HK-2 (cell line): Measurements from ENCODE around the gene TMEM179.
"Not testable (repeated sequence)": the region's sequence is repeated elsewhere in the genome, so short reads cannot be mapped to it uniquely, and the experiment has no call there.

Experiments
- DNase-seq: peaks from one replicate; pipeline ENCODE4 v3.0.0-alpha.2; 2018; ENCODE audit not compliant: unreplicated experiment

The TMEM179 gene

DNA sequence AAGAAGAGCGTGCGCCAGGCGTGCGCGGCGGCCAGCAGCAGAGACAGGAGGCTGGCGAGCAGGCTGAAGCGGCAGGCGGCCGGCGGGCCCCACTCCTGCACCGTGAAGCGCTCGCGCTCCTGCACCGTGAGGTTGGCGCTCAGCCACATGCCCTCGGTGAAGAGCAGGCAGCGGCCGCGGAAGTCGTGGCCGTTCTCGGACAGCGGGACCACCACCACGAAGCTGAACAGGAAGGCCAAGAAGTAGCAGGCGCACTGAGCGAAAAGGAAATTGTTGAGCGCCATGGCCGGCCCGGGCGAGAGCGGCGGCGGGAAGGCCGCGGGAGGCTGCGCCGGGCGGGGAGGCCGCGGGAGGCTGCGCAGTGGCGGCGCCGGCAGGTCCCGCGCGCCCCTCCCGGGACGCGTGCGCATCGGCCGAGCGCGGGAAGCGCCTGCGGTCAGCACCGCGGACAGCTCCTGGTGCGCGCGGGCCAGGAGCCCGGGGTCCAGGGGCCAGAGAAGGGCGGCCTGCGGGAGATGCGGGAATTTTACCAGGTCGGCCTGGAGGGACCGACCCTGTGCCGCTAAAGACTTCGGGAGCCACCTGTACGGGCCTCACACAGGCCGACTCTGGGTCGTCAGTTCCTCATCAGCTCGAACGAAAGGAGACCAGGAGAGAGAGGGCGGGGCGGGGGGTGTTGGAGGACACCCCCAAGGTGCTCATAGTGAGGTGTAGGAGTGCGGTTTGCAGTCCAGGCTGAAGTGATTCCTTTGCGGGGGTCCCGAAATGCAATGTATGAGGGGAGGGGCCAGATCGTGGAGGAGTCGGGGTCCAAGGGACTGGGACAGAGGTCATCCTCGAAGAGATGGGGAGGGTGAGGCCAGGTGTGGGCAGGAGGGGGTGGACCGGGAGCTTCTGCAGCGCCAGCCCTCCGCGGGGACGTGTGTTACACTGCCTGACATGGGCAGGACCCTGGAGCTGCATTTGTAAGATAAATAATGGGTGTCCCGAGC, at the start of gene TMEM179:
Gene TMEM179, minus strand, starts transcription at position 315 of the 992 bp plus-strand sequence. Its CDS starts 31 bp downstream, at position 284.
- DNase-seq = no peak

DNA sequence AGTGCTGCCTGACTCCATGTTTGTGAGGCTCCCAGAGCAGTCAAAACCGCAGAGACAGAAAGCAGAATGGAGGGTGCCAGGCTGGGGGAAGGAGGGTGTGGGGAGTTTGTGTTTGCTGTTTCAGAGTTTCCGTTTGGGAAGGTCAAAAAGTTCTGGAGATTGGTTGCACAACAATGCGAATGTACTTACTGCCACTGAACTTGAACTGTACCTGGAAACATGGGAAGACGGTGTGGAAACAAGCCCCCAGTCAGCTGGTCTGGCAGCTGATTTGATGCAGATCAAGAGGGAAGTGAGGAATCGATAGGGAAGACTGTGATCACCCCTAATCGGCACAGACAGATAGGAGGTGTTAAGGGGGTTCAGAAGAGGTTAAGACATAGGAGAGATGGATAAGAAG, 49.5 kb upstream of the TMEM179 start:
- no peak for DNase-seq

DNA sequence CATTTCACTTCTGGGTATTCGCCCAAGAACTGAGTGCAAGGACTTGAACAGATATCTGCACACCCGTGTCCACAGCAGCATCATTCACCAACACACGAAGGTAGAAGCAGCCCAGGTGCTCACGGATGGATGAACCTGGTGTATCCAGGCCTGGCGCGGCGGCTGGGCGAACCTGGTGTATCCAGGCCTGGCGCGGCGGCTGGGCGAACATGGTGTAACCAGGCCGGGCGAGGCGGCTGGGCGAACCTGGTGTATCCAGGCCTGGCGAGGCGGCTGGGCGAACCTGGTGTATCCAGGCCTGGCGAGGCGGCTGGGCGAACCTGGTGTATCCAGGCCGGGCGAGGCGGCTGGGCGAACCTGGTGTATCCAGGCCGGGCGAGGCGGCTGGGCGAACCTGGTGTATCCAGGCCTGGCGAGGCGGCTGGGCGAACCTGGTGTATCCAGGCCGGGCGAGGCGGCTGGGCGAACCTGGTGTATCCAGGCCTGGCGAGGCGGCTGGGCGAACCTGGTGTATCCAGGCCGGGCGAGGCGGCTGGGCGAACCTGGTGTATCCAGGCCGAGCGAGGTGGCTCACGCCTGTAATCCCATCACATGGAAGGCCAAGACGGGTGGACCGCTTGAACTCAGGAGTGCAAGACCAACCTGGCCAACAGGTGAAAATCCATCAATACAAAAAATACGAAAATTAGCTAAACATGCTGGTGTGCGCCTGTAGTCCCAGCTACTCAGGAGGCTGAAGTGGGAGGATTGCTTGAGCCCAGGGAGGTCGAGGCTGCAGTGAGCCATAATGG, 48.8 kb upstream of the TMEM179 start:
- DNase-seq = not testable (repeated sequence)

DNA sequence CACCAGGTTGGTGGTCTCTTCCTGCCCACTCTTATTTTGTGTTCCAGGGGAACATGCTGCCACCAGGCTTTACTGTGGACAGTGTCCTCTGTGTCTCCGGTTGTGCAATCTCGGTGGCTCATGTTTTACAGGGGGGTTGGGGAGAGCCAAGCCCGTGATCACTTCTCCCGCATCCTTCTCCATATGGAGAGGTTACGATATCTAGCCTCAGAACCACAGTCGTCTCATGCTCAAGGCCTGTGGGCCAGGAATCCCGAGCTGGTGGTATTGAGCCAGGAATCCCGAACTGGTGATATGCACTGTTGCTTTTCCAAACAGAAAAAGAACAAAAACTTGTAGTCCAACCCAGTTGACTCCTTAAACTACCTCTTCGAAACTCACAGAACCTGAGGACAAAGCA, 47.8 kb upstream of the TMEM179 start:
- no peak for DNase-seq

DNA sequence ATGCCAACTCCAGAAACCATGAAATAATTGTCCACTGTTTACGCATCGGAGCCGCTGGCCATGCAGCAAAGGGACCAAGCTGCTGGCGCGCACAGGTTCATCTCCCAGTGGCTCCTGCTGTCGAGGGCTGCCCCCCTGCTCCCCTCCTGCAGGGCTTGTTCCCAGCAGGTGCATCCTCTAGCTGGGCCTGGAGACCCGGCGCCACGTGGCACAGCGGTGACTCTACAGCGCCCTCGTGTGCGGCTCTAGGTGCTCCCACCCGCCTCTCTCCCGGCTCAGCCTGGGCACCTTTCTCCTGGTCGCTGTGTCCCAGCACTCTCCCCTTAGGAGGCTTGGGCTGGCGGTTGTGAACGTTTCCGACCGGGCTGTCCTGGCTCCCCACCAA, 47.3 kb upstream of the TMEM179 start:
- DNase-seq = no peak

DNA sequence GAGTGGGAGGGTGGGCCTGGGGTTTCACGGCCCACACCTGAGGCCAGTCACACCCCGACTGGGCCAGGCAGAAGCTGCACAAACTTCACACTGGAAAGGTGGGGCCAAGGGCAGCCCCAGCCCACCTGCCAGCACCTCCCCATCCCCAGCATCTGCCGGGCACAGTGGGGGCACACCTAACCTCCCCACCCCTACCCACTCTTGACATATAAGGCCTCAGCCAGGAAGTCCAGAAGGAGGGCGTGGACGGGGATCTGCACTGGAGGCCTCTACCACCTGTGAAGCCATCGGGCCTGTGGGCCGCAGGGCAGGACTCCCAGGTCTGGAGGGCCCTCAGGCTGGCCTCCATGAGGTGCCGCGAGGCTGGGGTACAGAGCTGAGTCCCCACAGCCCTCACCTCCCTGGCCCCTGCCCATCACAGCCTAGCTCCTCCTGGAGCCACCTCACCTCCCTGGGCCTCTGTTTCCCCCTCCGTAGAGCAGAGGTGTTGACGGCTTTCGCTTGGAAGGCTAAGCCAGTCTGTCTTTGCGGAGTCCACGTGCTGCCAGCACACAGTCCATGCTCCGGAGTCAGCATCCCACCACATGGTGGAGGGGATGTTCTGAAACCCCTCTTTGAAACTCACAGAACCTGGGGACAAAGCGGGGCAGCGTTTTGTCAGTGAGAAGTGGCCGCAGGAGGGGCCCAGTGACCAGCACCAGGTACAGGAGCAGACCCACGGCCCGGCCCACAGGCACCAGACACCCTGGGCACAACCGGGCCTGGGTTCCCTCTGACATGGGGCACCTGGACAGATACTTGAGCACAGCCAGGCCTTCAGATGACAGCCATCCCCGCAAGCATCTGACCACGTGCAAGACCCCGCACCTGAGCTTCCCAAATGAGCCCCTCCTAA, 46.7 kb upstream of the TMEM179 start:
- no peak for DNase-seq

DNA sequence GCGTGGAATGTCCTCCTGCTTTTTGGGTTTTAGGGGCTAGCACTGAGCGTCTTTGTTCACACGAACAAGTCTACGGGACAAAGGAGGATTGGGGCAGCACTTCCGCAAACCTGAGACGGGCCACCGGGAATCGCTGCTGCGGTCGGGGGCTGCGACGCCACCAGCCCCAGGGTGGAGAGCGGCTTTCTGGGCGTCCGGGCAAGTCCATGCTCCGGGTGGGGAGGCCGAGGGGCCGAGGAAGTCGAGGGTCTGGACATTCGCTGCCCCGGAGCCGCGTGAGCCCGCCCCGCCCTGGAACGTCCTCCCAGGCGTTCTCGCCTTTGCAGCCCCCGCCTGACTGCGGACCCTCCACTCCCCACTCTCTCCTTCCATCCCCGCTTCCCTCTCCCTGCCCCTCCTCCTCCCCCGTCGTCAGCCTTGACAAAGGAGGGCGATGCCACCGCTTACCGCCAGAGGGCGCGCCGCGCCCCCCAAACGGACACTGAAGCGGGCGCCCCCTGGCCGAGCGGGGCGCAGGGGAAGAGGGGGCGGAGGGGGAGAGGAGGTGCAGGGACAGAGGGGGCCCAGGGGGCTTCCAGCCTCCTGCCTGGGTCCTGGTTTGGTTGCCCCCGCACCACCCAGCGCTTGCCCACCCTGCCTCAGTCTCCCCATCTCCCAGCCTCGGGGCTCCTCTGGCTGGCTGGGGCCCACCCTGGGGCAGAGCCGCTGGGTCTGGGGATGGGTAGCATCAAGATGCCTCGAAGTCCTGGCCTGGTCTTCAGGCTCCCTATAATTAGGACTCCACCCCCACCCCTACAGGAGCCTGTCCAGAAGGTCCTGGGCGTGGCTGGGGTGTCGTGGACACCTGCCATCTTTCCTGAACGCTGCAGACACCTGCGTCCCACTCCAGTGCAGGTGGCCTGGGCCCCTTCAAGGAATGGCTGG, 45.7 kb upstream of the TMEM179 start:
- DNase-seq = peak; percentile 66

DNA sequence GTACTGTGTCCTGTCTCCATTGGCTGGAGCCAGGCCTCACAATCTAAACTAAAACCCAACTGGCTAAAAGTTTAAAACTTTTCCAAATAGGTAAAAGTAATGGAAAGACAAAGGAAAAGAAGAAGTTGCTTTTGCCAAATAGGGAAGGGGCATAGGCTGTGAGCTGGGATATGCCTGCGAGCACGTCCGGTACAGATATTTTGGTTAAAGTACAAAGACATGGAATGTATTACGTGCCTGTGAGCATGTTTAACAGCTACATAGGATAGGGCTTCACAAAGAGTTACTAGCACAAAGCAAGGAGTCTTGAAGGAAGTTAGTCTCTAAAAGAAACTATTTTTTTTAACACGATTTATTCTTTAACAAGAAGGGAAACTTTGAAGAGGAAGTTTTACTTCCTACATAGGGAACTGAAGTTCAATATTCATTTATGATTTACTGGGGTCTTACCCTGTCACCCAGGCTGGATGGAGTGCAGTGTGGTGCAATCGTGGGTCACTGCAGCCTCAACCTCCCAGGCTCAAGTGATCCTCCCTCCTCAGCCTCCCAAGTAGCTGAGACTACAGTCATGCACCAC, 43.0 kb upstream of the TMEM179 start:
- DNase-seq = no peak

DNA sequence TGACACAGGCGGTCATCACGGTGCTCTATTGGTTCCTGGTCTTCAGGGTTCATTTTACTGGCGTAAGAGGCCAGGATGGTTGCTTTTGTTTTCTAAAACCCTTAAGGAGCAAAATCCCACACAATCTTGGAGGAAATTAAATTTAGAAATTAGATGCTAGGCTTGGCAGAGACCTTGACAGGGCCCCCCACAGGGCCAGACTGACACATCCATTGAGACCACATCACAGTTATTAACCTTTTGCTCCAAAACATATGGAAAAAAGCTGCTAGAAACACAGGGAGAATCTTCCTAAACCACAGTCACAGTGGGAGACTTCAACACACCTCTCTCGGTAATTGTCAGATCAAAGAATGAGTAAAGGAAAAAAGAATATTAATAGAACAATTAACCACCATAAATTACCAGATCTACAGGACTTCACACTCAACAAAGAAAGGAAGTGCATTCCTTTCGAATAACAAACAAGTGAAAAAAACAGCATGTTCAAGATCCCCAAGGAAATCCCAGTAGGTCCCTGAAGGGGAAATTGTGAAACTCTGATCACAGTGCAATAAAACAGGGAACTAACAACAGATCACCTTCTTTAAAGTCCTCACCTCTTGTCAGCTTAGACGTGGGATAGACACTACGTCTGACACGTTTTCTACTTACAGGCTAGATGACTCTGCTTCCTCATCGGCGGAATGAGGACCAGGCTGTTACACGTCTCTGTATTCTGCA, 40.2 kb upstream of the TMEM179 start:
- no peak for DNase-seq

DNA sequence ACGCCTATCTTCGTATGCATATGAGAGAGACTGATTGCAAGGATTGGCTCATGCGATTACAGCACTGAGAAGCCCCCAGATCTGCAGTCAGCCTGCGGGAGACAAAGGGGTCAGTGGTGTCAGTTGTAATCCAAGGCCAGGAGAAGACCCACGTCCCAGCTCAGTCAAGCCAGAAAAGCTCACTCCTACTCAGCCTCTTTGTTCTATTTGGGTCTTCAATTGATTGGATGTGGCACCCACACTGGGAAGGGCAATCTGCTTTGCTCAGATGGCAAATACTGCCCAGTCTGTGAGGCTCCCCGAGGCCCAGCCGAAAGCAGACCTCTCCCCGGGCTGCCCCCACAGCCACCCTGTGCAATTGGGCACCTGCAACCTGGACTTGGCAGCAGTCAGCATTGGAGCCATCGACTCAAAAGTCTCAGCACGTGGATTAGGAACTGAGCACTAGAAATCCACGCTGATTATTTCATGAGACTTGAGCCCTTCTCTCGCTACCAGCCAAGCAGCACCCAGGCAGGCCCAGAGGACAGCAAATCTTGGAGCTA, 39.6 kb upstream of the TMEM179 start:
- DNase-seq = no peak

DNA sequence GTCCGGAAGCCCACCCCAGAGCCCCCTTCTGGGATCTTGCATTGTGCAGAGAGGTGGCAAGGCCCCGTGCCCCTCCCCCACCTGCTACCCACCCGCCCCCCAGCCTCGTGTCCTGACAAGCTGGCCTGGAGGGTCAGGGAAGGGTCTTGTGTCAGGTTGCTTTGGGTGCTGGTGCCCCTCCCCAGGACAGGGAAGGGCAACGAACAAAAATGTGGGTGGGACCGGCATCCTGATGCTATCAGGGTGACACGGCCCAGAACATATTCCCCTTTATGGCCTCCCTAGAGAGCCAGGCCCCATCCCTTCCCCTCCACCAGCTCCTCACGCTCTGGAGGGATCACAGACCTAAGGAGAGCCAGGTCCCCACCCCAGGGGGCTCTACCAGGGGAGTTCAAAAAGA, 38.7 kb upstream of the TMEM179 start:
- DNase-seq = no peak

DNA sequence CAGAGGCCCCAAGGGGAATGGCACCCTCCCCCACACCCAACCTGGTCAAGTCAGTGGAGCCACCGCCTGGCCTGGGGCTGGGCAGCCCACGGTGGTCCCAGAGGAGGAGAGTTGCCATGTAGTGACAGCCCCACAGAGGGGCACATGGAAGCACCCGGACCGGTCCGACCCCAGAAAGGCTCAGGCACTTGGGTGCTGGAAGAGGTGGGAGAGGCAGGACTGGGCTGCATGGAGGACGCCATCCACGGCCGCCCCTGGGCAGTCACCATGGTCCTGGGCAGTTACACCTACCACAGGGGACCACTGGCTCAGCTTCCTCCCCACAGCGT, 37.9 kb upstream of the TMEM179 start:
- no peak for DNase-seq

DNA sequence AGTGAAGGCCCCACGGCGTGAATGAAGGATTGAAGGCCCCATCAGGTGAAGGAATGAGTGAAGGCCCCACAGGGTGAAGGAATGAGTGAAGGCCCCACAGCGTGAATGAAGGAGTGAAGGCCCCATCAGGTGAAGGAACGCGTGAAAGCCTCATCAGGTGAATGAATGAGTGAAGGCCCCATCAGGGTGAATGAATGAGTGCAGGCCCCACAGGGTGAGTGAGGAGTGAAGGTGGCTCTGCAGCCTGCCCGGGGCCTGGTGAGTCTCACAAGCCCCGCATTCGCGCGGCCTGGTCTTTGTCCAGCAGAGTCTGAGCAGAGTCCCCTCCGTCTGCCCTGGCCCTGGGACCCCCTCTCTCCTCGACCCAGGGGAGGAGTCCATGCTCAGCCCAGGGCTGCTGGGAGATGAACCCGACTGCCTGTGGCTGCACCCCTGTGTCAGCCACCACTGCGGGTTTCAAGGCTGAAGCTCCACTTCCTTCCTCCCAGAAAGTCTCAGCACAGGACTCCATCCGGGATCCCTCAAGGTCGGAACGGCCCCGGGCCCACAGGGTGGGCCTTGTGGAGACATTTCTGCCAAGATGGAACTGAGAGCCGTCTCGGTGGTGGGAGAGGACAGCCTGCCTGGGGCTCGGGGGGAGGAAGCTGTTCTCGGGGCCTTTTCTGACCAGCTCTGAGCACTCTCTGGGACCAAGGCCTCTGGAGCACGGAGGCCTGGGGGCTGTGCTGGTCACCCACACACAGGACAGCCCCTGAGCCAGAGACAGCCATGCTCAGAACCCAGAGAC, 37.4 kb upstream of the TMEM179 start:
- DNase-seq = no peak

DNA sequence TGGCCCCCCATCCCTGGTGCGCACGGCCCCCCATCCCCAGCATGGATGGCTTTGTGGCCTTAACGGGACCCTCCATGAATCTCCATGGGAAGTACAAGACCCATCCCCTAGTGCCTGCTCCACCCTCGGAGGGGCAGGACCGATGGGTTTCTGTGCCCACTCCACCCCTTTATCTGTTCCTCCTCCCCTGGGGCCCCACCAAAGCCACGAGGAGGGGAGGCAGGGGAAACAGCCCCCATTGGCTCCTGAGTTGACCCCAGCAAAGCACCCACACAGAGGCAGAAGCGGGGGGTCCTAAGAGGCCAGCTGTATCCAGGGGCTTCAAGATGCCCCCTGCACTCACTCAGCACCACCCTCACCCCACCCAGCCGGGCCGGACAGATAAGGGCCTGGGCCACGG, 36.1 kb upstream of the TMEM179 start:
- no peak for DNase-seq

DNA sequence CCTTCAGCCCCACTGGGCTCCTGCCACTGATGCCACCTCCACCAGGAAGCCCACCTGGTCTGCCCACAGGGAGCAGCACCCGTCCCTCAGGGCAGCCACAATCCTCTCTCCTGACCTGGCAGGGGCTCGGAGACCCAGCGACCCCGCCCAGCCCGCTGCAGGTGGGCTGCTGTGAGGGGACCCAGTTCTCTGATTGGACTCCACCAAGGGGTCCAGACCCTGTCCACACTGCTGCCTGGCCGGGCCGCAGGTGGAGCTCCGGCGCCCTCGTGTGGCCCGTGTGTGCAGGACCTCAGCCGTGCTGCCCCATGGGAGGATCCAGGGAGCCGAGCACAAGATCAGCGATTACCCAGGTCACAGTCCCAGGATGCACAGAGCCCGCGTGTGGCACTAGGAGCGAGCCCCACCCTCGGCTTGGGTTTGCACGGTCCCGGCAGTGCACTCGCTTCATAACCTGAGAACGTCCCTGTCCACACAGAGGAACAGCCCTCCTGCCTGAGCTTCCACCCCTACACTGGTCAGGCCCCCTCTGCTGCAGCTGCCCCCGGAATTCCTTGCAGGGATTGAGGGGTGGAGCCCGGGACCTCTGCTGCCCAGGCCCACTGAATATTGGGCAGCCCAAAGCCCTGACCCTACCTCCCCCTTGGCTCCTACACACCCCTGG, 35.4 kb upstream of the TMEM179 start:
- DNase-seq = peak; percentile 68

DNA sequence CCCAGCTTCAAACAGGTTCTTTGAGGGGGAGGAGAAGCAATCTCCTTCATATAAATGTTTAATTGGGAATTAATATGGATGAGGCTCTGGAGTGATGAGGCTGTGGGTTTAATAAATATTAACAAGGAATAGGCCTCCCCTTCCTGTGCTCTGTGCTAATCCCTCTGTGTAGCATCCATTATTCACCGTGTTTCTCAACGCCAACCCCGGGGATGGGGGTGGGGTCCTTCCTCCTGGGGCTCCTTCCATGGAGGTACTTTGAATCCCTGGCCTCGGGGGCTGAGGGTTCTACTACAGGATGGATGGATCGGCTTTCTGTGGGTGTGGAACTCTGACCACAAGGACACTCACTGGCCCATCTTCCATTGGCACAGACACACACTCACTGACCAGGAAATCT, 34.9 kb upstream of the TMEM179 start:
- DNase-seq = no peak

DNA sequence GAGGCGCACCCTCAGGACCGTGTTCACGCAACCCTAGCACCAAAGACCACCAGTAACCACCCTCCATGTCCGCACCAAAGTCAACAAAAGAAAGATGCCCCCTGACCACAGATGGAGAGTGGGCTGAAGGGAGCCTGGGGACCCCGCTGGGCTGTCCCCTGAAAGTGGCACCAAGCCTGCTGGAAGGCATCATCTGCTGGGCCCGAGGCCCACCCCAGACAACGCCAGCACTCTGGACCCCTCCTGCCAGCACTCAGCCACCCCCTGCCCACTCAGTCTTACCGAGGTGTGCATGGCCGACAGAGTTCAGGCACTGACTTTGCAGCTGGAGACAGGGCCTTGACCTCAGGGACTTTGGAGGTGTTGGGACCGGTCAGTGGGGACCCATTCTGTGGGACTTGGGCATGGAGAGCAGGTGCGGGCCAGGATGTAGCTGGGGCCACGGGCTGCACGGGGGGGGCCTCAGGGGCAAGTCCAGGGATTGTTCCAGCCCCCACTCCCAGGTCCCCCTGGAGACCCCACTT, 34.4 kb upstream of the TMEM179 start:
- DNase-seq = no peak

DNA sequence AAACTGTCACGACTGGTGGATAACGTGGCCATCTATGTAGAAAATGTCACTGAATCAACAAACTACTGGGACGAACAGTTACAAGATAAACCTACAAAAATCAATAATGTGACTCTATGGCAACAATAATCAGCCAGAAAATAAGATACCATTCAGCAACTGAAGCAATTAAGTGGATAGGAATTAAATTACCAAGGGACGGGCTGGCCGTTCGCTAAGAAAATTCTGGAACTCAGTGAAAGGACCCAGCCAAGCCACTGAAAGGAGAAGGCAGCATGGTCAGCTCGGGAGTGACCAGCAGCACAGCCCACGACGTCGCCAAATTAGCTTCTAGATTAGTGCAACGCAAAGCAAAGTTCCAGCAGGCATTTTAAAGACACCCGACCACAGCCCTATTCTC, 33.6 kb upstream of the TMEM179 start:
- no peak for DNase-seq
